GM23338 (cell line): ENCODE measurements around the gene GPR33. TPM values are rescaled to one million over a fixed set of nuclear protein-coding genes. Genes with fewer than 3 reads are reported as not detected.

Source experiments
- ATAC-seq: fragments of 200-7000 bp; cut with Tn5 transposase; 3 replicates; pipeline ENCODE4 v1.9.1; 2020
- DNase-seq: peaks from one replicate; pipeline ENCODE4 v3.0.0-alpha.2; 2015; ENCODE audit warnings: low spot score
- H2AFZ ChIP-seq: fragments of 200-600 bp; sonication (generic); 2 replicates; pipeline ENCODE4 v1.8.0; 2016; ENCODE audit warnings: antibody characterized with exemption, mild to moderate bottlenecking, moderate library complexity
- H3F3A ChIP-seq: fragments of 200-600 bp; sonication (generic); replicated peaks from 2 replicates; pipeline ENCODE4 v1.8.0; 2017; ENCODE audit warnings: antibody characterized with exemption, mixed run types, low read depth
- H3K27ac ChIP-seq: fragments of 200-600 bp; sonication (generic); 2 replicates; pipeline ENCODE4 v1.6.1; 2016; ENCODE audit warnings: low read depth
- H3K27me3 ChIP-seq: fragments of 200-600 bp; sonication (generic); 2 replicates; pipeline ENCODE4 v1.8.0; 2016; ENCODE audit warnings: mild to moderate bottlenecking, mixed run types, moderate library complexity; ENCODE audit not compliant: insufficient read depth
- H3K36me3 ChIP-seq: fragments of 200-600 bp; sonication (generic); 2 replicates; pipeline ENCODE4 v1.8.0; 2016; ENCODE audit warnings: mild to moderate bottlenecking; ENCODE audit not compliant: insufficient read depth
- H3K4me1 ChIP-seq: fragments of 200-600 bp; sonication (generic); 2 replicates; pipeline ENCODE4 v1.8.0; 2016; ENCODE audit warnings: mild to moderate bottlenecking, moderate library complexity; ENCODE audit not compliant: insufficient read depth
- H3K4me2 ChIP-seq: fragments of 200-600 bp; sonication (generic); 2 replicates; pipeline ENCODE4 v1.7.1; 2017; ENCODE audit warnings: mixed run types
- H3K4me3 ChIP-seq: fragments of 200-600 bp; sonication (generic); 2 replicates; pipeline ENCODE4 v1.6.1; 2016; ENCODE audit warnings: mixed run types
- H3K79me2 ChIP-seq: fragments of 200-600 bp; sonication (generic); replicated peaks from 2 replicates; pipeline ENCODE4 v1.8.0; 2017; ENCODE audit warnings: mild to moderate bottlenecking; ENCODE audit not compliant: insufficient read depth
- H3K9me2 ChIP-seq: fragments of 200-600 bp; sonication (generic); 2 replicates; pipeline ENCODE4 v1.8.0; 2017; ENCODE audit not compliant: insufficient read depth
- H4K20me1 ChIP-seq: fragments of 200-600 bp; sonication (generic); replicated peaks from 2 replicates; pipeline ENCODE4 v1.8.0; 2017; ENCODE audit warnings: mild to moderate bottlenecking; ENCODE audit not compliant: insufficient read depth
- H3K27ac Mint-ChIP-seq: 2 replicates; pipeline ENCODE4 v1.8.0; 2020; ENCODE audit warnings: inconsistent platforms, mild to moderate bottlenecking, moderate library complexity, mixed read lengths
- H3K27me3 Mint-ChIP-seq: 3 replicates; pipeline ENCODE4 v1.8.0; 2022; ENCODE audit warnings: low read depth, mild to moderate bottlenecking, moderate library complexity, mixed read lengths, inconsistent platforms; ENCODE audit not compliant: insufficient read depth, poor library complexity
- H3K36me3 Mint-ChIP-seq: 3 replicates; pipeline ENCODE4 v1.8.0; 2021; ENCODE audit warnings: low read depth, mild to moderate bottlenecking, inconsistent platforms, moderate library complexity, mixed read lengths
- H3K4me1 Mint-ChIP-seq: 3 replicates; pipeline ENCODE4 v1.8.0; 2020; ENCODE audit warnings: mild to moderate bottlenecking, inconsistent platforms, mixed read lengths
- H3K4me3 Mint-ChIP-seq: 3 replicates; pipeline ENCODE4 v1.8.0; 2021; ENCODE audit warnings: moderate library complexity, mild to moderate bottlenecking, inconsistent platforms, mixed read lengths
- H3K9me3 Mint-ChIP-seq: 3 replicates; pipeline ENCODE4 v1.8.0; 2020; ENCODE audit warnings: moderate library complexity, mild to moderate bottlenecking, inconsistent platforms, mixed read lengths
- CREB1 ChIP-seq: fragments of 250-450 bp; sonication (Bioruptor Pico); IDR thresholded peaks from 2 replicates; pipeline ENCODE4 v1.5.0; 2020; ENCODE audit warnings: low read depth, mild to moderate bottlenecking, moderate library complexity
- ETS1 ChIP-seq: IDR thresholded peaks from 2 replicates; pipeline ENCODE4 v1.6.1; 2016; ENCODE audit warnings: antibody characterized with exemption
- EZH2 ChIP-seq: fragments of 200-600 bp; sonication (generic); IDR thresholded peaks from one replicate; pipeline ENCODE4 v1.8.0; 2017; ENCODE audit warnings: antibody characterized with exemption, mild to moderate bottlenecking, low read depth; ENCODE audit not compliant: unreplicated experiment
- EZH2phosphoT487 ChIP-seq: fragments of 200-600 bp; sonication (generic); IDR thresholded peaks from one replicate; pipeline ENCODE4 v1.8.1; 2018; ENCODE audit warnings: antibody characterized with exemption; ENCODE audit not compliant: unreplicated experiment
- JUNB ChIP-seq: IDR thresholded peaks from one replicate; pipeline ENCODE4 v1.6.1; 2016; ENCODE audit warnings: antibody characterized with exemption; ENCODE audit not compliant: unreplicated experiment
- NANOG ChIP-seq: IDR thresholded peaks from 2 replicates; pipeline ENCODE4 v1.6.1; 2016; ENCODE audit warnings: antibody characterized with exemption, borderline replicate concordance
- POLR2AphosphoS5 ChIP-seq: IDR thresholded peaks from 2 replicates; pipeline ENCODE4 v1.6.1; 2016; ENCODE audit warnings: antibody characterized with exemption, low read depth
- STAT1 ChIP-seq: IDR thresholded peaks from one replicate; pipeline ENCODE4 v1.6.1; 2016; ENCODE audit warnings: antibody characterized with exemption; ENCODE audit not compliant: unreplicated experiment
- ZNF114 ChIP-seq: fragments of 250-450 bp; sonication (Bioruptor Pico); IDR thresholded peaks from 2 replicates; pipeline ENCODE4 v1.5.0; 2020; ENCODE audit warnings: mild to moderate bottlenecking, moderate library complexity
- ZNF331 ChIP-seq: fragments of 250-450 bp; sonication (Bioruptor Pico); IDR thresholded peaks from 2 replicates; pipeline ENCODE4 v1.5.0; 2020; ENCODE audit warnings: low read depth, mild to moderate bottlenecking, moderate library complexity
- polyA plus RNA-seq: library from polyadenylated mRNA; unstranded; fragments of >200 nt; fragmentation: Nextera tagmentation; extraction: Ambion mirVana; gene quantifications from 2 replicates; pipeline ENCODE4 v1.2.1, GENCODE V29; 2016
- total RNA-seq: library from RNA; depleted of rRNA; stranded (reverse); fragments of >200 nt; shearing (Covaris generic); gene quantifications from 2 replicates; pipeline ENCODE4 v1.2.3, GENCODE V29; 2014
- TF ChIP-seq, protein P1 (sequence below), 2 experiments: fragments of 200-600 bp in 1 of 2; sonication (generic) in 1 of 2; conservative IDR thresholded peaks; 2 replicates each; pipeline versions ENCODE4 v1.5.1 to v1.6.1; 2016 to 2017; ENCODE audit warnings: antibody characterized with exemption in 2 of 2, low read depth in 2 of 2, mild to moderate bottlenecking in 2 of 2, moderate library complexity in 1 of 2
- TF ChIP-seq, protein P2 (sequence below): fragments of 250-450 bp; sonication (Bioruptor Pico); IDR thresholded peaks from 2 replicates; pipeline ENCODE4 v1.5.0; 2020; ENCODE audit warnings: mild to moderate bottlenecking, moderate library complexity
- TF ChIP-seq, protein P3 (sequence below): IDR thresholded peaks from one replicate; pipeline ENCODE4 v1.6.1; 2018; ENCODE audit warnings: antibody characterized with exemption; ENCODE audit not compliant: unreplicated experiment

GPR33 gene
- total and polyA plus RNA-seq, 2 experiments from 2014 or later: not detected

DNA sequence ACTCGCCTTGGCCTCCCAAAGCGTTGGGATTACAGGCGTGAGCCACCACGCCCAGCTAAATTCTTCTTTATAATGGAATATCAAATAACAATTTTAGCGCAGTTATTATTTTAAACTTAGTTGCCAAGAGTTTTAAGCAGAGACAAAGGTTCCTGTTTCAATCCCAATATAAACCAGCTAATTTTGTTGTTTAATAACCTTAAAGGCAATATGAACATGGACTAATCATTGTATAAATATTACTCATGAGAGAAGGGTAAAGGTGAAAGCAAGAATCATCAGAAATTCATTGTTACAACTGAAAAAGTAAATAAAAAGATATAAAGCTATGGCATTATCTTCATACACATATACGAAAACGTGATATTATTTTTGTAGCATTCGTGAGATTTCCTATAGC lies 38.7 kb downstream of the GPR33 start:
- H3K27ac ChIP-seq: no peak overlapping the region
- H3K36me3 ChIP-seq: peaks cover 12% of the 10 kb centered on the region; the same call in 1 of the 2 replicates
- no peak overlapping the region for H3K4me3 ChIP-seq
- no peak for ATAC-seq
- no peaks in the 10 kb centered on the region for H3K79me2 ChIP-seq
- no peaks in the 10 kb centered on the region for H3K9me3 Mint-ChIP-seq
- H3K4me2 ChIP-seq: no peak overlapping the region
- H3K4me3 Mint-ChIP-seq: no peak overlapping the region
- H3K27me3 ChIP-seq: no peaks in the 10 kb centered on the region
- H4K20me1 ChIP-seq: no peaks in the 10 kb centered on the region
- no peaks in the 10 kb centered on the region for H3K4me1 Mint-ChIP-seq
- H3K9me2 ChIP-seq: no peaks in the 10 kb centered on the region
- H3K4me1 ChIP-seq: no peaks in the 10 kb centered on the region
- no peak overlapping the region for H2AFZ ChIP-seq
- TF ChIP-seq ZNF114 (CRISPR knock-in tag): no peak
- no peak for TF ChIP-seq ZNF331 (CRISPR knock-in tag)
- no peak for TF ChIP-seq EZH2
- no peak for TF ChIP-seq STAT1
- TF ChIP-seq, protein P1, sequence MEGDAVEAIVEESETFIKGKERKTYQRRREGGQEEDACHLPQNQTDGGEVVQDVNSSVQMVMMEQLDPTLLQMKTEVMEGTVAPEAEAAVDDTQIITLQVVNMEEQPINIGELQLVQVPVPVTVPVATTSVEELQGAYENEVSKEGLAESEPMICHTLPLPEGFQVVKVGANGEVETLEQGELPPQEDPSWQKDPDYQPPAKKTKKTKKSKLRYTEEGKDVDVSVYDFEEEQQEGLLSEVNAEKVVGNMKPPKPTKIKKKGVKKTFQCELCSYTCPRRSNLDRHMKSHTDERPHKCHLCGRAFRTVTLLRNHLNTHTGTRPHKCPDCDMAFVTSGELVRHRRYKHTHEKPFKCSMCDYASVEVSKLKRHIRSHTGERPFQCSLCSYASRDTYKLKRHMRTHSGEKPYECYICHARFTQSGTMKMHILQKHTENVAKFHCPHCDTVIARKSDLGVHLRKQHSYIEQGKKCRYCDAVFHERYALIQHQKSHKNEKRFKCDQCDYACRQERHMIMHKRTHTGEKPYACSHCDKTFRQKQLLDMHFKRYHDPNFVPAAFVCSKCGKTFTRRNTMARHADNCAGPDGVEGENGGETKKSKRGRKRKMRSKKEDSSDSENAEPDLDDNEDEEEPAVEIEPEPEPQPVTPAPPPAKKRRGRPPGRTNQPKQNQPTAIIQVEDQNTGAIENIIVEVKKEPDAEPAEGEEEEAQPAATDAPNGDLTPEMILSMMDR (conservative IDR thresholded peaks at IDR 0.05; ENCODE audit: low read depth in 2 of 2): no peak
- no peak for TF ChIP-seq ETS1
- TF ChIP-seq EZH2phosphoT487: no peak
- TF ChIP-seq NANOG: no peak
- TF ChIP-seq, protein P2, sequence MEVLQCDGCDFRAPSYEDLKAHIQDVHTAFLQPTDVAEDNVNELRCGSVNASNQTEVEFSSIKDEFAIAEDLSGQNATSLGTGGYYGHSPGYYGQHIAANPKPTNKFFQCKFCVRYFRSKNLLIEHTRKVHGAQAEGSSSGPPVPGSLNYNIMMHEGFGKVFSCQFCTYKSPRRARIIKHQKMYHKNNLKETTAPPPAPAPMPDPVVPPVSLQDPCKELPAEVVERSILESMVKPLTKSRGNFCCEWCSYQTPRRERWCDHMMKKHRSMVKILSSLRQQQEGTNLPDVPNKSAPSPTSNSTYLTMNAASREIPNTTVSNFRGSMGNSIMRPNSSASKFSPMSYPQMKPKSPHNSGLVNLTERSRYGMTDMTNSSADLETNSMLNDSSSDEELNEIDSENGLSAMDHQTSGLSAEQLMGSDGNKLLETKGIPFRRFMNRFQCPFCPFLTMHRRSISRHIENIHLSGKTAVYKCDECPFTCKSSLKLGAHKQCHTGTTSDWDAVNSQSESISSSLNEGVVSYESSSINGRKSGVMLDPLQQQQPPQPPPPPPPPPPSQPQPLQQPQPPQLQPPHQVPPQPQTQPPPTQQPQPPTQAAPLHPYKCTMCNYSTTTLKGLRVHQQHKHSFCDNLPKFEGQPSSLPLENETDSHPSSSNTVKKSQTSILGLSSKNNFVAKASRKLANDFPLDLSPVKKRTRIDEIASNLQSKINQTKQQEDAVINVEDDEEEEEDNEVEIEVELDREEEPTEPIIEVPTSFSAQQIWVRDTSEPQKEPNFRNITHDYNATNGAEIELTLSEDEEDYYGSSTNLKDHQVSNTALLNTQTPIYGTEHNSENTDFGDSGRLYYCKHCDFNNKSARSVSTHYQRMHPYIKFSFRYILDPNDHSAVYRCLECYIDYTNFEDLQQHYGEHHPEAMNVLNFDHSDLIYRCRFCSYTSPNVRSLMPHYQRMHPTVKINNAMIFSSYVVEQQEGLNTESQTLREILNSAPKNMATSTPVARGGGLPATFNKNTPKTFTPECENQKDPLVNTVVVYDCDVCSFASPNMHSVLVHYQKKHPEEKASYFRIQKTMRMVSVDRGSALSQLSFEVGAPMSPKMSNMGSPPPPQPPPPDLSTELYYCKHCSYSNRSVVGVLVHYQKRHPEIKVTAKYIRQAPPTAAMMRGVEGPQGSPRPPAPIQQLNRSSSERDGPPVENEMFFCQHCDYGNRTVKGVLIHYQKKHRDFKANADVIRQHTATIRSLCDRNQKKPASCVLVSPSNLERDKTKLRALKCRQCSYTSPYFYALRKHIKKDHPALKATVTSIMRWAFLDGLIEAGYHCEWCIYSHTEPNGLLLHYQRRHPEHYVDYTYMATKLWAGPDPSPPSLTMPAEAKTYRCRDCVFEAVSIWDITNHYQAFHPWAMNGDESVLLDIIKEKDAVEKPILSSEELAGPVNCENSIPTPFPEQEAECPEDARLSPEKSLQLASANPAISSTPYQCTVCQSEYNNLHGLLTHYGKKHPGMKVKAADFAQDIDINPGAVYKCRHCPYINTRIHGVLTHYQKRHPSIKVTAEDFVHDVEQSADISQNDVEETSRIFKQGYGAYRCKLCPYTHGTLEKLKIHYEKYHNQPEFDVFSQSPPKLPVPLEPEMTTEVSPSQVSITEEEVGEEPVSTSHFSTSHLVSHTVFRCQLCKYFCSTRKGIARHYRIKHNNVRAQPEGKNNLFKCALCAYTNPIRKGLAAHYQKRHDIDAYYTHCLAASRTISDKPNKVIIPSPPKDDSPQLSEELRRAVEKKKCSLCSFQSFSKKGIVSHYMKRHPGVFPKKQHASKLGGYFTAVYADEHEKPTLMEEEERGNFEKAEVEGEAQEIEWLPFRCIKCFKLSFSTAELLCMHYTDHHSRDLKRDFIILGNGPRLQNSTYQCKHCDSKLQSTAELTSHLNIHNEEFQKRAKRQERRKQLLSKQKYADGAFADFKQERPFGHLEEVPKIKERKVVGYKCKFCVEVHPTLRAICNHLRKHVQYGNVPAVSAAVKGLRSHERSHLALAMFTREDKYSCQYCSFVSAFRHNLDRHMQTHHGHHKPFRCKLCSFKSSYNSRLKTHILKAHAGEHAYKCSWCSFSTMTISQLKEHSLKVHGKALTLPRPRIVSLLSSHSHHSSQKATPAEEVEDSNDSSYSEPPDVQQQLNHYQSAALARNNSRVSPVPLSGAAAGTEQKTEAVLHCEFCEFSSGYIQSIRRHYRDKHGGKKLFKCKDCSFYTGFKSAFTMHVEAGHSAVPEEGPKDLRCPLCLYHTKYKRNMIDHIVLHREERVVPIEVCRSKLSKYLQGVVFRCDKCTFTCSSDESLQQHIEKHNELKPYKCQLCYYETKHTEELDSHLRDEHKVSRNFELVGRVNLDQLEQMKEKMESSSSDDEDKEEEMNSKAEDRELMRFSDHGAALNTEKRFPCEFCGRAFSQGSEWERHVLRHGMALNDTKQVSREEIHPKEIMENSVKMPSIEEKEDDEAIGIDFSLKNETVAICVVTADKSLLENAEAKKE (CRISPR knock-in tag): no peak
- TF ChIP-seq JUNB: no peak
- no peak for TF ChIP-seq CREB1 (CRISPR knock-in tag)
- TF ChIP-seq POLR2AphosphoS5: no peak
- TF ChIP-seq, protein P3, sequence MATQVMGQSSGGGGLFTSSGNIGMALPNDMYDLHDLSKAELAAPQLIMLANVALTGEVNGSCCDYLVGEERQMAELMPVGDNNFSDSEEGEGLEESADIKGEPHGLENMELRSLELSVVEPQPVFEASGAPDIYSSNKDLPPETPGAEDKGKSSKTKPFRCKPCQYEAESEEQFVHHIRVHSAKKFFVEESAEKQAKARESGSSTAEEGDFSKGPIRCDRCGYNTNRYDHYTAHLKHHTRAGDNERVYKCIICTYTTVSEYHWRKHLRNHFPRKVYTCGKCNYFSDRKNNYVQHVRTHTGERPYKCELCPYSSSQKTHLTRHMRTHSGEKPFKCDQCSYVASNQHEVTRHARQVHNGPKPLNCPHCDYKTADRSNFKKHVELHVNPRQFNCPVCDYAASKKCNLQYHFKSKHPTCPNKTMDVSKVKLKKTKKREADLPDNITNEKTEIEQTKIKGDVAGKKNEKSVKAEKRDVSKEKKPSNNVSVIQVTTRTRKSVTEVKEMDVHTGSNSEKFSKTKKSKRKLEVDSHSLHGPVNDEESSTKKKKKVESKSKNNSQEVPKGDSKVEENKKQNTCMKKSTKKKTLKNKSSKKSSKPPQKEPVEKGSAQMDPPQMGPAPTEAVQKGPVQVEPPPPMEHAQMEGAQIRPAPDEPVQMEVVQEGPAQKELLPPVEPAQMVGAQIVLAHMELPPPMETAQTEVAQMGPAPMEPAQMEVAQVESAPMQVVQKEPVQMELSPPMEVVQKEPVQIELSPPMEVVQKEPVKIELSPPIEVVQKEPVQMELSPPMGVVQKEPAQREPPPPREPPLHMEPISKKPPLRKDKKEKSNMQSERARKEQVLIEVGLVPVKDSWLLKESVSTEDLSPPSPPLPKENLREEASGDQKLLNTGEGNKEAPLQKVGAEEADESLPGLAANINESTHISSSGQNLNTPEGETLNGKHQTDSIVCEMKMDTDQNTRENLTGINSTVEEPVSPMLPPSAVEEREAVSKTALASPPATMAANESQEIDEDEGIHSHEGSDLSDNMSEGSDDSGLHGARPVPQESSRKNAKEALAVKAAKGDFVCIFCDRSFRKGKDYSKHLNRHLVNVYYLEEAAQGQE: no peak
- no peak overlapping the region for H3K27ac Mint-ChIP-seq
- H3K27me3 Mint-ChIP-seq: no peaks in the 10 kb centered on the region
- no peaks in the 10 kb centered on the region for H3F3A ChIP-seq
- H3K36me3 Mint-ChIP-seq: peaks cover 24% of the 10 kb centered on the region
- no peak for DNase-seq
